GM10266 (cell line): ENCODE data around the gene SKAP1.

Source experiments
- DNase-seq: peaks from one replicate; pipeline ENCODE4 v3.0.0; 2012; ENCODE audit errors: extremely low spot score
- CTCF ChIP-seq: IDR thresholded peaks from 2 replicates; pipeline ENCODE4 v1.5.1; 2012; ENCODE audit warnings: mild to moderate bottlenecking, low read depth; ENCODE audit not compliant: control insufficient read depth, insufficient read depth; ENCODE audit errors: missing control alignments

SKAP1 gene

DNA sequence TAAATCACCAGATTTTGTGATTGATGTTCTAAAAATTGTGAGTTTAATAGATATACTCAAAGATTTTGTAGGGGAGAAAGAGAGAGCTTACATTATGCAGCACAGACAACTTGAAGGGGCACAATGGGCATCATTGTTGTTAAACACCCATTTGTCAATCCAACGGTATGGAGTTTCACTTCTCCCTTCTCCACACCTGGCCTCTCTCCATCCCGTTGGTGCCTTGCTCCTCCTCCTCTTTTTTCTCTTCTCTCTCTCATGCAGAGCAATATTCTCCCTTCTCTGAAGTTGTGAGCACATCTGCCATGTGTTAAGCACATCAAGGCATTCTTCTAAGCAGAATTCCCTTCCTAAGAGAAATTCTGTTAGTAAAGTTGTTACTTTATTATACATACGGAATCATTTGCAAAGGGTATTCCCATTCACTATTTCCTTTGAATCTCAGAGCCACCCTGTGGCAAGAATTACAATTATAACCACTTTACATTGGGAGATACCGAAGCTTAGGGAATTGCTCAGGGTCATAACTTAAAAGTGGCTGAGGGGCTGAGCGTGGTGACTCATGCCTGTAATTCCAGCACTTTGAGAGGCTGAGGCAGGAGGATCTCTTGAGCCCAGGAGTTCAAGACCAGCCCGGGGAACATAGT, 40.5 kb upstream of the SKAP1 start:
- DNase-seq: no peak
- TF ChIP-seq CTCF: no peak

DNA sequence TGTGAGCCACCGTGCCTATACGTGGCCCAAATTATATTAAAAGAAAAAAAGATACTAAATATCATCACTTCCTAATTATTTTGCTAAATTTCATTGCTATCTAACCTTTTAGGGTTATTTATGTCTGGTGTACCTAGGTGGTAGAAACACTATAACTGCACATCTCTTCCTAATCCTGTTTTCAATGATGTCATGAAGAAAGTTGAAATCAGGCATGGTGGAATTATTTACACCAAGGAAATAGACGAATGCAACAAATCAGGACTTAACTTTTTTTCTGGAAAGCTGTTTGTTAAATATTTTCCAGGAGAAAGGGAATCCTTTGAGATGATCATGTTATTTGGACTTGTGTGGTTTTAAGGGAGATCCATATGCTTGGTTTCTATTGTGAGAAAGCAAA, 39.2 kb upstream of the SKAP1 start:
- no peak for TF ChIP-seq CTCF

DNA sequence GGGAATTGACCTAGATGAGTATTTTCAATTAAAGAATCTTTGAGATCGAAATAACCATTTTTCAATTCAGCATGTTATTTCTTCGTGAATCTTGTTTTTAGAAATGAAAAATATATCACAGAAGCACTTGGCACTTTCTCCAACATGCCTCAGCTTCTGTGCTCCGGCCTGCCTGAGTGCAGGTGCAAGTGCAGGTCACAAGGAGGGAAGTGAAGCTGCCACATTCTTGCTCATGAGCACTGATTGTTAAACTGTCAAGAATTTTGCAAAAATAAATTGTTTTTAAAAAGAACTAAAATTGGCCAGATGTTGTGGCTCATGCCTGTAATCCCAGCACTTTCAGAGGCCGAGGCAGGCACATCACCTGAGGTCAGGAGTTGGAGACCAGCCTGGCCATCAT, 38.3 kb upstream of the SKAP1 start:
- no peak for DNase-seq
- no peak for TF ChIP-seq CTCF

More for the DNA sequence above, 39.2 kb upstream of the SKAP1 start:
- no peak for DNase-seq

DNA sequence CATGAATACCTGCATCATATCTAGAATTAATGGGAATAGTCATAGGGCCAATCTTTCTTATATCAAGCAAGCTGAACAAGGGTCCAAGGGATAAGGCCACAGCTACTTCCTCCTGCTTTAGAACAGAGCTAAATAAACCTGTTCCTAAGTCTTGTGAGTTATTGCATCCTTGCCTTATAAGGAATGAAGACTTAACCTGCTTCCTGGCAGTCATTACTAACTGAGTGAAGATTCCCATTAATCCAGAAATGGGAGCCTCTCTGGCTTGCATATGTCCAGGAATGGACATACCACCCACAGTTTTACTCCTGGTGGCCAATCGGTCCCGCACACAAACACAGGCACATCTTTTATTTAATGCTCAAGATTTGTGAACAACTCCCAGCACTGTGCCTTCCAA, 35.9 kb upstream of the SKAP1 start:
- DNase-seq: no peak
- TF ChIP-seq CTCF: no peak

DNA sequence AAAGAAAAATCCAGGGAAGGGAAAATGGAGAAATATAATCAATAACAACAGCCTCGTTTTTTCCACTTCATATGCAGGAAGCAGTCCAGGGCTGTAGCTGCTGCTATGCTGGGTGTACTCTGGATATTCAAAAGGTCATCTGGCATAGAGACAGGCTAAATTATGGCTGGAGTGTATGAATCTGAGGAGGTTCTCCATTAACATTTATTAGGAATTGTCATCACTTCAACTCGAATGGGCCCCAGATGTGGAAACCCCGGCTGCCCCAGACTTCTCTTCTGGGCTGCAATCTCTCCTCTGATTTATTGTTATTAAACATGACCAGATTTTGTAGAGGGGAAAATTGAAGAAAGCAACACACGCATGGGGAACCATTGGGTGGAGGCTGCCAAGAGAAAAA, 33.5 kb upstream of the SKAP1 start:
- TF ChIP-seq CTCF: no peak
- DNase-seq: no peak

- DNase-seq: no peak
- TF ChIP-seq CTCF: no peak
Observed at GRCh38 chr17:48462946-48463345, 32.9 kb upstream of the SKAP1 start.

DNA sequence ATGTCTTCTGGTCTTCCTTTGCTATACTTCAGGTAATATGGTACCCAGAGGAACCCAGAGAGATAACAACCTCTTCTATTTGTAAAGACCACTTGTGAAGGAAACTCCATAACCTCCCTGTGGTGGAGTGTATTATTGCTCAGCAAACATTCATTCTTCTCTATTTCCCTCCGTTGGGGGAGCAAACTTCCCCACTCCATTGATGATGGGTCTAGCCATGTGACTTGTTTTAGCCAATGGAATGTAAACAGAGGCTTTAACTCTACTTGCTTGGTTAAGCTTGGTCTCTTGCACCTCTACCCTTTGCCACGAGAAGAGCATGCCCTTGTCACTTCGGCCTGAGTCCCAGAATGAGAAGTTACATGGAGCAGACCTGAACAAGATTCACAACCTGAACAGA, 30.0 kb upstream of the SKAP1 start:
- TF ChIP-seq CTCF: no peak

More for the DNA sequence above, 30.0 kb upstream of the SKAP1 start:
- DNase-seq: no peak
